Measurements from ENCODE around the gene AHI1.
"Not testable (repeated sequence)": the region's sequence is repeated elsewhere in the genome, so short reads cannot be mapped to it uniquely, and the experiment has no call there.

The AHI1 gene

GRCh38 chr6:135505222-135505621 is 7.7 kb upstream of the AHI1 start:
- DNase-seq, result no peak

- DNase-seq, result no peak
Measured at GRCh38 chr6:135504734-135505133, 7.2 kb upstream of the AHI1 start.

GRCh38 chr6:135503703-135504475 is 6.3 kb upstream of the AHI1 start:
- no peak for DNase-seq

- DNase-seq, result no peak
Measured at GRCh38 chr6:135499441-135500340, 2.2 kb upstream of the AHI1 start.

- DNase-seq, result peak; percentile 47
Measured at GRCh38 chr6:135498185-135498841, 773 bp upstream of the AHI1 start.

- DNase-seq, result no peak
Measured at GRCh38 chr6:135496800-135497411, 634 bp downstream of the AHI1 start.

GRCh38 chr6:135493218-135493961 is 4.2 kb downstream of the AHI1 start:
- DNase-seq, result no peak

GRCh38 chr6:135490381-135490780 is 7.2 kb downstream of the AHI1 start:
- DNase-seq, result no peak

- no peak for DNase-seq
Measured at GRCh38 chr6:135488023-135488422, 9.5 kb downstream of the AHI1 start.

GRCh38 chr6:135483903-135484302 is 13.6 kb downstream of the AHI1 start:
- DNase-seq, result not testable (repeated sequence)

GRCh38 chr6:135481783-135482369 is 15.7 kb downstream of the AHI1 start:
- no peak for DNase-seq

- no peak for DNase-seq
Measured at GRCh38 chr6:135479601-135480000, 17.9 kb downstream of the AHI1 start.

GRCh38 chr6:135478626-135479025 is 18.9 kb downstream of the AHI1 start:
- DNase-seq, result no peak

- DNase-seq, result no peak
Measured at GRCh38 chr6:135475292-135475886, 22.2 kb downstream of the AHI1 start.

GRCh38 chr6:135474362-135474761 is 23.2 kb downstream of the AHI1 start:
- no peak for DNase-seq

GRCh38 chr6:135465903-135466302 is 31.6 kb downstream of the AHI1 start:
- DNase-seq, result no peak

GRCh38 chr6:135465307-135465706 is 32.2 kb downstream of the AHI1 start:
- DNase-seq, result no peak

GRCh38 chr6:135464634-135465033 is 32.9 kb downstream of the AHI1 start:
- no peak for DNase-seq

GRCh38 chr6:135461208-135461607 is 36.3 kb downstream of the AHI1 start:
- no peak for DNase-seq

GRCh38 chr6:135458051-135458450 is 39.5 kb downstream of the AHI1 start:
- DNase-seq, result no peak

- DNase-seq, result peak; percentile 1
Measured at GRCh38 chr6:135451617-135452190, 45.8 kb downstream of the AHI1 start.
